ENCODE measurements around the gene CDC20. TPM values are rescaled to one million over a fixed set of nuclear protein-coding genes. Genes with fewer than 3 reads are reported as not detected.

Gene CDC20
- total RNA-seq, 4 donors from 2014 or later: 0.42 to 0.69 (median 0.54) TPM; not detected in 1

DNA sequence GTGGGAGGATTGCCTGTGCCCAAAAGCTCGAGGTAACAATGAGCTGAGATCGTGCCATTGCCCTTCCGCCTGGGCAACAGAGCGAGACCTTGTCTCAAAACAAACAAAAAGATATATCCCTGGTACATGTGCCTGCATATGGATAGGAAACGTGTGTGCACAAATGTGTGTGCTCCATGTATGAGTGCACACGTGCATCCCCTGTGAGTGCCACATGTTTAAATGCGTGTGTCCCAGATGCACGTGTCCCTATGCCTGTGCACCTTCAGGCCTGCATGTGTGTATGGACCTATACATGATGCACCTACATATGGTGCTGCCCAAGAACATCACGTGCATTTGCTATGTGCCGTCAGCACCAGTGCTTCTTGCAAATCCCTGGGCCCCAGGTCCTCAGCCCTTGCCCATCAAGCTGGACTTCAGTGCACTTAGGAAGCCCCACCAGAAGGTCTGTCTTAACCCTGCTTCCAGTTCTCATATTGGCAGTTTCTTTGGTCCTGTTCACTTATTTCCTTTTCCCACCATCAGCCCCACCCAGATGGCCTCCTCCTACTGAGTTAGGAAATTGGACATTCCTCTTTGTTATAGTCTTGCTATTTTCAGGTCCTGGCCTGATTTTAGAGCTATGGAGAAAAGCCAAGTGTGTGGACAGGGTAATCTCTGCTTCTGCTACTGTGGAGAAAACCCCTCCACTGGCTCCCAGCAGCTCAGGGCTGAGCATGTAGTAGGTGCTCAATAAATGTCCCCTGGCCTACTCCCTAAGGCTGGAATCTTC is 42.6 kb upstream of the CDC20 start:
- no peak for ATAC-seq
- Histone ChIP-seq H3K36me3 (no peaks in the 10 kb centered on the region), H3K9me3 (no peaks in the 10 kb centered on the region), H3K27me3 (no peaks in the 10 kb centered on the region), H3K27ac (no peak overlapping the region), H3K4me1 (no peaks in the 10 kb centered on the region), H3K4me3 (no peak overlapping the region)
- no peak for TF ChIP-seq EP300 (IDR thresholded peaks at IDR 0.05)
- TF ChIP-seq, protein P1, sequence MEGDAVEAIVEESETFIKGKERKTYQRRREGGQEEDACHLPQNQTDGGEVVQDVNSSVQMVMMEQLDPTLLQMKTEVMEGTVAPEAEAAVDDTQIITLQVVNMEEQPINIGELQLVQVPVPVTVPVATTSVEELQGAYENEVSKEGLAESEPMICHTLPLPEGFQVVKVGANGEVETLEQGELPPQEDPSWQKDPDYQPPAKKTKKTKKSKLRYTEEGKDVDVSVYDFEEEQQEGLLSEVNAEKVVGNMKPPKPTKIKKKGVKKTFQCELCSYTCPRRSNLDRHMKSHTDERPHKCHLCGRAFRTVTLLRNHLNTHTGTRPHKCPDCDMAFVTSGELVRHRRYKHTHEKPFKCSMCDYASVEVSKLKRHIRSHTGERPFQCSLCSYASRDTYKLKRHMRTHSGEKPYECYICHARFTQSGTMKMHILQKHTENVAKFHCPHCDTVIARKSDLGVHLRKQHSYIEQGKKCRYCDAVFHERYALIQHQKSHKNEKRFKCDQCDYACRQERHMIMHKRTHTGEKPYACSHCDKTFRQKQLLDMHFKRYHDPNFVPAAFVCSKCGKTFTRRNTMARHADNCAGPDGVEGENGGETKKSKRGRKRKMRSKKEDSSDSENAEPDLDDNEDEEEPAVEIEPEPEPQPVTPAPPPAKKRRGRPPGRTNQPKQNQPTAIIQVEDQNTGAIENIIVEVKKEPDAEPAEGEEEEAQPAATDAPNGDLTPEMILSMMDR (IDR thresholded peaks at IDR 0.05): no peak
- no peak for TF ChIP-seq POLR2AphosphoS5 (IDR thresholded peaks at IDR 0.05)
- no peak for TF ChIP-seq POLR2A (IDR thresholded peaks at IDR 0.05)
- WGBS, 2 donors (ENCODE audit: low coverage in 1 of 2): 90 to 96% methylated on average over 5 to 8 of the region's 10 CpGs

DNA sequence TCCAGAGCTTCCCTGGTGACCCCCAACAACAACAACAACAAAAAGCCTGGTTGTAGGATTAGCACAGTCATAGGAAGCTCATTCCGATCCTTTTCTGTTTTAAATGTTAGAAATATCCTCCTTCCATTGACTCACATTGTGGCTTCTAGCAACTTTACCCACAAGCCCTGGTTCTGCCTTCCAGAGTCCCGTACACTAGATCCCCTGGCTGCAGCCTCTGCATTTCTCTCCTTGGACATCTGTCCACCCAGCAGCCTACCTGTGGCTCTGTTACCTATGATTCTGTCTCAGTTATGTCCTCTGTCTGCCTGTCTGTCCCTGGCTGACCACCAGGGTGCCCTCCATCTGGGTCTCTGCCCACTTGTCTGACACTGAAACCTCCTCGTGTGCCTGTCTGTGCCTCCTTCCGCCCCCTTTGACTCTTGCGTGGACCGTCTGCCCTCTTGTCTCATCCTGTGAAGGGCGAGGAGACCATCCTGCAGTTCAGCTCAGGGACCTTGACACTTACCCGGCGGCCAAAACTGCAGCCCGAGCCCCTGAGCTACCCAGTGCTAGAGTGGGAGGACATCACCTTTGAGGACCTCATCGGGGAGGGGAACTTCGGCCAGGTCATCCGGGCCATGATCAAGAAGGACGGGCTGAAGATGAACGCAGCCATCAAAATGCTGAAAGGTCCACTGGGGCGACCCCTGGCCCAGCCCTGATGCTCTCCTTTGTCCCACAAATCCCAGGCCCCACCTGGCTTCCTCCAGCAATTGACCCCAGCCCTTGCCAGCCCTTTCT is 41.9 kb upstream of the CDC20 start:
- Histone ChIP-seq H3K4me1 (no peaks in the 10 kb centered on the region), H3K36me3 (no peaks in the 10 kb centered on the region), H3K4me3 (no peak overlapping the region), H3K9me3 (no peaks in the 10 kb centered on the region), H3K27me3 (no peaks in the 10 kb centered on the region), H3K27ac (no peak overlapping the region)
- no peak for TF ChIP-seq EP300 (IDR thresholded peaks at IDR 0.05)
- no peak for TF ChIP-seq POLR2AphosphoS5 (IDR thresholded peaks at IDR 0.05)
- no peak for TF ChIP-seq POLR2A (IDR thresholded peaks at IDR 0.05)
- TF ChIP-seq, protein P1 (IDR thresholded peaks at IDR 0.05): no peak
- ATAC-seq: no peak
- 77 to 80% methylated on average over 3 to 9 of the region's 16 CpGs for WGBS, 2 donors (ENCODE audit: low coverage in 1 of 2)

- ATAC-seq: no peak
- no peak overlapping the region for H3K4me3 ChIP-seq
- TF ChIP-seq, protein P1 (IDR thresholded peaks at IDR 0.05): no peak
- TF ChIP-seq EP300 (IDR thresholded peaks at IDR 0.05): no peak
- TF ChIP-seq POLR2A (IDR thresholded peaks at IDR 0.05): no peak
- TF ChIP-seq POLR2AphosphoS5 (IDR thresholded peaks at IDR 0.05): no peak
- no peaks in the 10 kb centered on the region for H3K4me1 ChIP-seq
- H3K9me3 ChIP-seq: no peaks in the 10 kb centered on the region
- 40 to 83% methylated on average over 1 to 14 of the region's 15 CpGs for WGBS, 2 donors (ENCODE audit: low coverage in 1 of 2)
- H3K36me3 ChIP-seq: no peaks in the 10 kb centered on the region
- H3K27ac ChIP-seq: no peak overlapping the region
- H3K27me3 ChIP-seq: no peaks in the 10 kb centered on the region
Measured at GRCh38 chr1:43317817-43318471, 40.8 kb upstream of the CDC20 start.

DNA sequence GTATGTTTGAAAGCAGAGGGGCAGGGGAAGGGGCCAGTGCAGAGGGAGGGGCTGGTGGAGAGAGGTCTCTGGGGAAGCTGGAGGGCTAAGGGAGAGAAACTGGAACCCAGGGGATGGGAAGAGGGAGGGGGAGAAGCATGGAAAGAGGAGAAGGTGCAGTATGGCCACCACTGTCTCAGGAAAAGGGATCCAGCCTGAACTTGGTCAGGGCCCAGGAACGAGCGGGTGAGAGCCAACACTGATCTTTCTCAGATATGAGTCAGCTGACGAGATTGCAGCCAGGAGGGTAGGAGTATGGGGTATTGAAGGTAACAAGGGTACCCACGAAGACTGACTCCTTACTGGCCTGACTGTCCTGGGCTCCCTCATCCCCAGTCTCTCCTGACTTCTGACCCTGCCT is 40.0 kb upstream of the CDC20 start:
- 71 to 80% methylated on average over 4 of the region's 4 CpGs for WGBS, 2 donors (ENCODE audit: low coverage in 1 of 2)
- no peak overlapping the region for H3K27ac ChIP-seq
- ATAC-seq: no peak
- H3K27me3 ChIP-seq: no peaks in the 10 kb centered on the region
- H3K36me3 ChIP-seq: no peaks in the 10 kb centered on the region
- TF ChIP-seq POLR2A (IDR thresholded peaks at IDR 0.05): no peak
- no peak for TF ChIP-seq EP300 (IDR thresholded peaks at IDR 0.05)
- no peak for TF ChIP-seq POLR2AphosphoS5 (IDR thresholded peaks at IDR 0.05)
- TF ChIP-seq, protein P1 (IDR thresholded peaks at IDR 0.05): no peak
- H3K9me3 ChIP-seq: peaks cover 0 to under 1% (median 0%) of the 10 kb centered on the region in 3 donors
- no peaks in the 10 kb centered on the region for H3K4me1 ChIP-seq
- no peak overlapping the region for H3K4me3 ChIP-seq

Measured in gastroesophageal sphincter (tissue), 4 donors.